H1 (cell line): ENCODE measurements around the gene LMO2. TPM values are rescaled to one million over a fixed set of nuclear protein-coding genes. Genes with fewer than 3 reads are reported as not detected.
A peak's percentile ranks its signal among the peaks of the same experiment; 100 is the strongest.

Experiments used
- CTCF ChIA-PET: fragments of 300-600 bp; sonication (Branson Sonifier 250); formaldehyde crosslinking; loops from one replicate; lab custom pipeline; 2021; ENCODE audit not compliant: partially characterized antibody; lab: Charles Lee
- POLR2A ChIA-PET: fragments of 300-600 bp; sonication (Branson Sonifier 250); formaldehyde crosslinking; loops from one replicate; lab custom pipeline; 2021; ENCODE audit warnings: inconsistent platforms; ENCODE audit not compliant: partially characterized antibody; lab: Charles Lee
- DNase-seq, 2 experiments: peaks; one replicate each; pipeline versions ENCODE4 v3.0.0 to v3.0.0-alpha.2; 2010 to 2022; ENCODE audit warnings: low spot score in 2 of 2, low read depth in 1 of 2, mixed read lengths in 1 of 2
- FAIRE-seq: peaks from 2 replicates; lab custom pipeline; 2011; peaks lifted over from hg19 to GRCh38; lab: Jason Lieb, UNC
- H2AFZ ChIP-seq: 2 replicates; pipeline ENCODE4 v1.8.1; 2012; ENCODE audit warnings: low read length, inconsistent platforms
- H2AK5ac ChIP-seq: 2 replicates; pipeline ENCODE4 v1.6.1; 2013; ENCODE audit warnings: low read depth, low read length
- H2BK120ac ChIP-seq: replicated peaks from 2 replicates; pipeline ENCODE3; 2013; ENCODE audit warnings: low read depth, low read length, inconsistent platforms
- H2BK12ac ChIP-seq: 2 replicates; pipeline ENCODE4 v1.6.1; 2013; ENCODE audit warnings: low read depth, low read length
- H2BK15ac ChIP-seq: 2 replicates; pipeline ENCODE4 v1.6.1; 2013; ENCODE audit warnings: low read length
- H2BK20ac ChIP-seq: 2 replicates; pipeline ENCODE4 v1.6.1; 2013; ENCODE audit warnings: low read length
- H2BK5ac ChIP-seq: 2 replicates; pipeline ENCODE4 v1.6.1; 2013; ENCODE audit warnings: low read depth, low read length
- H3K14ac ChIP-seq: 2 replicates; pipeline ENCODE4 v1.6.1; 2013; ENCODE audit warnings: inconsistent platforms; ENCODE audit not compliant: insufficient read length
- H3K18ac ChIP-seq: 2 replicates; pipeline ENCODE4 v1.6.1; 2013; ENCODE audit warnings: low read length; ENCODE audit errors: extremely low read depth
- H3K23ac ChIP-seq: 2 replicates; pipeline ENCODE4 v1.6.1; 2013; ENCODE audit warnings: inconsistent platforms; ENCODE audit not compliant: insufficient read length
- H3K23me2 ChIP-seq: 2 replicates; pipeline ENCODE4 v1.6.1; 2013; ENCODE audit warnings: low read depth, low read length
- H3K27ac ChIP-seq: 2 replicates; pipeline ENCODE4 v1.6.1; 2011; ENCODE audit warnings: low read depth, low read length, inconsistent platforms
- H3K27me3 ChIP-seq, 4 experiments: replicated peaks in 1 of 4; 1 replicate in 1 of 4; 2 replicates in 3 of 4; pipeline versions ENCODE4 v1.6.1 to v1.8.1; 2011 to 2013; ENCODE audit warnings: low read length in 3 of 4, mild to moderate bottlenecking in 3 of 4, inconsistent platforms in 2 of 4, mixed read lengths in 2 of 4, moderate library complexity in 1 of 4; ENCODE audit not compliant: control insufficient read depth in 3 of 4, insufficient read depth in 3 of 4; ENCODE audit errors: extremely low read depth in 1 of 4
- H3K36me3 ChIP-seq, 4 experiments: 2 replicates each; pipeline versions ENCODE4 v1.6.1 to v1.8.1; 2011 to 2013; ENCODE audit warnings: mild to moderate bottlenecking in 4 of 4, low read length in 3 of 4, moderate library complexity in 2 of 4, control low read depth in 1 of 4, inconsistent platforms in 1 of 4; ENCODE audit not compliant: insufficient read depth in 4 of 4, control insufficient read depth in 2 of 4
- H3K4ac ChIP-seq: replicated peaks from 2 replicates; pipeline ENCODE3; 2013; ENCODE audit warnings: low read length, low read depth, mixed read lengths, inconsistent platforms; ENCODE audit not compliant: insufficient read length
- H3K4me1 ChIP-seq, 4 experiments: replicated peaks in 1 of 4; 1 replicate in 1 of 4; 2 replicates in 3 of 4; pipeline versions ENCODE4 v1.6.1 to v1.8.1; 2011 to 2013; ENCODE audit warnings: low read length in 3 of 4, inconsistent platforms in 2 of 4, mixed read lengths in 1 of 4; ENCODE audit not compliant: insufficient read depth in 4 of 4, control insufficient read depth in 3 of 4
- H3K4me2 ChIP-seq, 2 experiments: 2 replicates each; pipeline versions ENCODE4 v1.6.1 to v1.8.1; 2011 to 2013; ENCODE audit warnings: low read depth in 2 of 2, low read length in 2 of 2, control low read depth in 1 of 2, inconsistent platforms in 1 of 2, mild to moderate bottlenecking in 1 of 2; ENCODE audit not compliant: insufficient read depth in 1 of 2
- H3K4me3 ChIP-seq, 4 experiments: fragments of 200-600, 300-600 bp in 1 of 4; sonication (generic), shearing (Covaris generic), sonication (Bioruptor Twin) in 1 of 4; 2 replicates each; pipeline versions ENCODE4 v1.5.1 to v1.8.1; 2011 to 2016; ENCODE audit warnings: low read length in 4 of 4, low read depth in 3 of 4, control low read depth in 2 of 4, inconsistent platforms in 2 of 4, mild to moderate bottlenecking in 2 of 4, mixed read lengths in 1 of 4, moderate library complexity in 1 of 4; ENCODE audit not compliant: insufficient read depth in 2 of 4; ENCODE audit errors: extremely low read depth in 1 of 4
- H3K56ac ChIP-seq: replicated peaks from 2 replicates; pipeline ENCODE3; 2013; ENCODE audit warnings: low read depth, mild to moderate bottlenecking, mixed read lengths, low read length, inconsistent platforms; ENCODE audit not compliant: insufficient read length
- H3K79me1 ChIP-seq: 2 replicates; pipeline ENCODE4 v1.6.1; 2013; ENCODE audit warnings: low read depth, low read length, control low read depth
- H3K79me2 ChIP-seq, 2 experiments: 2 replicates each; pipeline versions ENCODE4 v1.6.1 to v1.8.1; 2012 to 2013; ENCODE audit warnings: low read length in 2 of 2, mild to moderate bottlenecking in 2 of 2, inconsistent platforms in 1 of 2; ENCODE audit not compliant: insufficient read depth in 2 of 2, control insufficient read depth in 1 of 2
- H3K9ac ChIP-seq, 4 experiments: replicated peaks in 1 of 4; 1 replicate in 1 of 4; 2 replicates in 3 of 4; pipeline versions ENCODE4 v1.6.1 to v1.8.1; 2011 to 2013; ENCODE audit warnings: low read depth in 3 of 4, low read length in 3 of 4, control low read depth in 2 of 4, mild to moderate bottlenecking in 2 of 4, moderate library complexity in 2 of 4, inconsistent platforms in 1 of 4; ENCODE audit errors: extremely low read depth in 1 of 4
- H3K9me3 ChIP-seq, 2 experiments: 2 replicates each; pipeline versions ENCODE4 v1.6.1 to v1.8.1; 2012 to 2013; ENCODE audit warnings: mild to moderate bottlenecking in 2 of 2, moderate library complexity in 2 of 2, control low read depth in 1 of 2, inconsistent platforms in 1 of 2, low read depth in 1 of 2, low read length in 1 of 2, mixed read lengths in 1 of 2; ENCODE audit not compliant: insufficient read depth in 2 of 2
- H4K20me1 ChIP-seq, 2 experiments: replicated peaks in 1 of 2; 2 replicates each; pipeline versions ENCODE3 to v1.8.1; 2011 to 2013; ENCODE audit warnings: inconsistent platforms in 2 of 2, low read length in 2 of 2, mild to moderate bottlenecking in 1 of 2; ENCODE audit not compliant: insufficient read depth in 2 of 2, control insufficient read depth in 1 of 2
- H4K5ac ChIP-seq: 2 replicates; pipeline ENCODE4 v1.6.1; 2013; ENCODE audit warnings: low read length, low read depth, mixed read lengths, inconsistent platforms; ENCODE audit not compliant: insufficient read length
- H4K8ac ChIP-seq: 2 replicates; pipeline ENCODE4 v1.8.0; 2013; ENCODE audit warnings: mild to moderate bottlenecking, moderate library complexity, low read length, inconsistent platforms; ENCODE audit not compliant: insufficient read depth; ENCODE audit errors: extremely low read depth
- H4K91ac ChIP-seq: replicated peaks from 2 replicates; pipeline ENCODE3; 2013; ENCODE audit warnings: low read length, mixed read lengths, inconsistent platforms; ENCODE audit not compliant: insufficient read length
- CHD1 ChIP-seq: IDR thresholded peaks from 2 replicates; pipeline ENCODE4 v1.6.1; 2012; ENCODE audit warnings: low read depth, low read length, improper control_type of control experiment
- EGR1 ChIP-seq: IDR thresholded peaks from 2 replicates; pipeline ENCODE4 v1.6.1; 2011; ENCODE audit warnings: low read depth, low read length, borderline replicate concordance
- HDAC2 ChIP-seq, 2 experiments: fragments of 300-600 bp in 1 of 2; sonication (generic) in 1 of 2; IDR thresholded peaks; 2 replicates each; pipeline ENCODE4 v1.6.1; 2011 to 2012; ENCODE audit warnings: low read depth in 2 of 2, low read length in 2 of 2, mild to moderate bottlenecking in 2 of 2, moderate library complexity in 2 of 2, borderline replicate concordance in 1 of 2, inconsistent platforms in 1 of 2
- JUND ChIP-seq: IDR thresholded peaks from 2 replicates; pipeline ENCODE4 v1.6.1; 2011; ENCODE audit warnings: mild to moderate bottlenecking, improper control_type of control experiment, low read length
- KDM4A ChIP-seq: IDR thresholded peaks from one replicate; pipeline ENCODE4 v1.7.1; 2012; ENCODE audit warnings: low read depth, mild to moderate bottlenecking, moderate library complexity, low read length, inconsistent platforms; ENCODE audit not compliant: severe bottlenecking
- PHF8 ChIP-seq: fragments of 200-600 bp; sonication (generic); conservative IDR thresholded peaks from 2 replicates; pipeline ENCODE4 v1.7.1; 2012; ENCODE audit warnings: low read depth, mild to moderate bottlenecking, inconsistent platforms, low read length, moderate library complexity
- RAD21 ChIP-seq, 2 experiments: IDR thresholded peaks in 1 of 2; conservative IDR thresholded peaks in 1 of 2; 2 replicates each; pipeline ENCODE4 v1.6.1; 2011; ENCODE audit warnings: low read depth in 2 of 2, low read length in 2 of 2, improper control_type of control experiment in 1 of 2, inconsistent platforms in 1 of 2, mild to moderate bottlenecking in 1 of 2, moderate library complexity in 1 of 2
- RFX5 ChIP-seq: IDR thresholded peaks from 2 replicates; pipeline ENCODE4 v1.6.1; 2011; ENCODE audit warnings: low read depth, low read length, improper control_type of control experiment, borderline replicate concordance
- ZNF274 ChIP-seq: IDR thresholded peaks from 2 replicates; pipeline ENCODE4 v1.7.0; 2012; ENCODE audit warnings: low read length, borderline replicate concordance; ENCODE audit errors: extremely low read depth
- WGBS, 2 experiments: shearing (Covaris generic) in 1 of 2; methylation state at CpG; one replicate each; pipeline versions ENCODE4 v1.1.6 to v1.1.7; 2013 to 2015; ENCODE audit warnings: low lambda C conversion rate in 2 of 2, mixed read lengths in 2 of 2, inconsistent platforms in 1 of 2, low coverage in 1 of 2, missing lambda C conversion rate in 1 of 2; ENCODE audit not compliant: insufficient replicate concordance in 2 of 2, insufficient coverage in 1 of 2, insufficient read length in 1 of 2; ENCODE audit errors: extremely low coverage in 1 of 2, missing lambda C conversion rate in 1 of 2; 5-methylcytosine and 5-hydroxymethylcytosine counted together
- polyA plus RNA-seq, 7 experiments: library from polyadenylated mRNA; depleted of rRNA in 3 of 7; stranded (reverse) in 5 of 7; unstranded in 2 of 7; fragments of >200 nt in 5 of 7; fragments of 200-250 nt in 2 of 7; gene quantifications; 1 replicate in 5 of 7; 2 replicates in 1 of 7; 4 replicates in 1 of 7; pipeline versions ENCODE4 v1.2.1 to v1.2.3, GENCODE V29; 2011 to 2013; ENCODE audit warnings: missing spikeins in 2 of 7, mixed read lengths in 2 of 7
- total RNA-seq: library from RNA; stranded (reverse); fragmentation: NEBNext Ultra II Directional; extraction: Animal tissue kit (Norgen Biotek cat#: 25700); gene quantifications from 2 replicates; pipeline ENCODE4 v1.2.1, GENCODE V29; 2021

LMO2 gene
- total and polyA plus RNA-seq, 2 of the 8 experiments (the other 6 are each of a cell fraction or from before 2014, with no cell fraction given) = 1.6 to 2.7 TPM

DNA sequence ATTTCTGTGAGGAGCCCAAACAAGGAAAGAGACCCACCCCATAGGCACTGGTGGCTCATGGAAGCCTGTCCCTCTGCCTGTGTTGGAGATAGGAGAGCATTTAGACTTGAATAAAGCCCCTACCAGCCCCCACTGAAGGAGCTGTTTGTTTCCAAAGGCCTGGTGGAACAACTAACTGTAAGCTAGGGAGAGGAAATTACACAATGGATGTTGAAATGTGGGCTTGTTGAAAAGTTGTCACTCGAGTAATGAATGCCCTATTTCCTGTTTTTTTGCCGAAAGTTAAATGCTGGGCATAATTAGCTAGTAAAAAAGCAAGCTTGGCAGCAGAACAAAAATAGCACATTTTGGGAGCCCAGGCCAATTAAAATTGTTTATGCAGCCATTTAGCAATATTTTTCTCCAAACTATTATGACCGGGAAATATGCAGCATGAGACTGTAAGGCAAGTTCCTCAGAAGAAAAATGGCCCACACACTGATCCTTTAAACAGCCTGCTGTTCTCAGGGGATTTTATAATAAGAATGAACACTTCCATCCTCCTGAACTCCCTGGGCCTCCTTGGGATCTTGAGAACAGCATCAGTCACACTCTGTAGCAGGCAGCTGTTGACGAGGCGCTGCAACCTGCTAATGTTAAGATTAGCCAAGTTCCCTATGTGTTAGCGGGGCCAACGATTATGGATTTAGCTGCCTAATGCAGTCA lies 38.6 kb upstream of the LMO2 start:
- 87% methylated on average over 7 of the region's 7 CpGs; no CpG with 5 or more reads in 1 of the 2 experiments for WGBS, 2 experiments
- no peak overlapping the region for H2BK15ac ChIP-seq
- no peaks in the 10 kb centered on the region for H3K23me2 ChIP-seq
- no peak overlapping the region for H3K14ac ChIP-seq
- no peaks in the 10 kb centered on the region for H3K27me3 ChIP-seq
- no peak overlapping the region for H3K56ac ChIP-seq
- no peaks in the 10 kb centered on the region for H3K9me3 ChIP-seq
- no peaks in the 10 kb centered on the region for H3K36me3 ChIP-seq
- no peak overlapping the region for H3K4me2 ChIP-seq
- no peak overlapping the region for H2AK5ac ChIP-seq
- H4K20me1 ChIP-seq = no peaks in the 10 kb centered on the region
- FAIRE-seq (no peak), DNase-seq (no peak)
- ChIA-PET CTCF (interaction anchor here (0.6 to 2.7 kb wide), 8 partner anchors 9 to 243 kb away, joined by 3 to 10 read pairs (median 4); no protein-coding TSS in a partner anchor), POLR2A (no interaction called here)
- peak overlapping the region; percentile 72; the same call in 1 of the 2 replicates for H2AFZ ChIP-seq
- no peak overlapping the region for H3K4me3 ChIP-seq
- H2BK5ac ChIP-seq = no peak overlapping the region
- H3K4ac ChIP-seq = no peak overlapping the region
- H4K91ac ChIP-seq = no peak overlapping the region
- peaks cover 0 to 9% (median 4%) of the 10 kb centered on the region in 4 experiments; a peak in 2 of 7 replicates for H3K4me1 ChIP-seq
- H2BK12ac ChIP-seq = peak overlapping the region; percentile 65; the same call in 1 of the 2 replicates
- H4K8ac ChIP-seq = no peak overlapping the region
- no peak overlapping the region for H2BK20ac ChIP-seq
- H4K5ac ChIP-seq = no peak overlapping the region
- no peak overlapping the region for H3K27ac ChIP-seq
- H3K9ac ChIP-seq = no peak overlapping the region
- H2BK120ac ChIP-seq = no peak overlapping the region
- no peaks in the 10 kb centered on the region for H3K79me1 ChIP-seq
- no peak overlapping the region for H3K18ac ChIP-seq
- H3K79me2 ChIP-seq = no peaks in the 10 kb centered on the region
- H3K23ac ChIP-seq = no peak overlapping the region
- TF ChIP-seq RFX5 (no peak), PHF8 (no peak), HDAC2 (IDR thresholded peaks at IDR 0.05; ENCODE audit: borderline replicate concordance in 1 of 2, low read depth in 2 of 2, low read length in 2 of 2) (no peak), RAD21 (IDR thresholded peaks at IDR 0.05 in 1 of 2, conservative IDR thresholded peaks at IDR 0.05 in 1 of 2; ENCODE audit: low read depth in 2 of 2, low read length in 2 of 2) (no peak), ZNF274 (no peak), CHD1 (no peak), KDM4A (no peak), EGR1 (no peak), JUND (no peak)
